HG03342 (cell line): ENCODE measurements around the gene SPPL3.
"Not testable (repeated sequence)": the region's sequence is repeated elsewhere in the genome, so short reads cannot be mapped to it uniquely, and the experiment has no call there.

Source experiments
- ATAC-seq: cut with Tn5 transposase; IDR thresholded peaks from one replicate; pipeline ENCODE4 v1.9.1; 2021; ENCODE audit warnings: mild to moderate bottlenecking, moderate library complexity; ENCODE audit not compliant: unreplicated experiment

The SPPL3 gene

DNA sequence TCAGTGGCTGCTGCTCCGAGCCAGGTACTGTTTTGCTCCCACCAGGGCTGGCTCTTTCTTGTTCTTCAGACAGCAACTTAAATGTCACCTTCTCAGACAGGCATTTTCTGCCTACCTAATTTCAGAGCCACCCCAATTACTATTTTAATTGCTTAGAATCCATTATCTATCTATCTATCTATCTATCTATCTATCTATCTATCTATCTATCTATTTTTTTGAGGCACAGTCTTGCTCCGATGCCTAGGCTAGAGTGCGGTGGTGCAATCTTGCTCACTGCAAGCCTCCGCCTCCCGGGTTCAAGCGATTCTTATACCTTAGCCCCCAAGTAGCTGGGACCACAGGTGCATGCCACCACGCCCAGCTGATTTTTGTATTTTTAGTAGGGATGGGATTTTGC, 58.5 kb downstream of the SPPL3 start:
- no peak for ATAC-seq

DNA sequence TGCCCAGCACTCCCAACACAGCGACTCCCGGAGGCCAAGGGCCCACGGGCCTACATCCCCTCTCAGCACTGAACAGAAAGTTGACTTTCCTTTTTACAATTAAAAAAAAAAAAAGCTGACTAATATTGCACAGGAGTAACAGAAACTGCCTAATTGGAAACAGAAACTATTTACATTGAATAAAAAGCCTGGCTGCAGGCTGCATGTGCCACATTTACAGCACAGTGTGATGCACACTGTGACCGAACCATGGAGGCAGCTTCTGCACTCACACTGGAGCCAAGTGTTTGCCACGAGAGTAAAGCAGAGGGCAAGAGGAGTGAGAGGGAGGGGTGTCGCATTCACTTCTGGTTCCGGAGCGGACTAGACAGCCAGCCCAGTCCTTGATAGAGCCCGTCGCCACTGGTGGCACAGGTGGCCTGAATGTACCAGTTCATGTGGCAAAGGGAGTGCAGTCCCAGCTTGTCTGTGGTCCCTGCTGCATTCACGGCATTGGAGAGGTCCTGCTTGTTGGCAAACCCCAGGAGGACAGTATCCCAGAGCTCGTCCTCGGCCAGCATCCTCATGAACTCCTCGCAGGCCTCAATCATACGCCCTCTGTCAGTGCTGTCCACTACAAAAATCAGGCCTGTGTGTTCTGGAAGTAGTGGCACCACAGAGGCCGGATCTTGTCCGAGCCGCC, 59.2 kb downstream of the SPPL3 start:
- no peak for ATAC-seq

DNA sequence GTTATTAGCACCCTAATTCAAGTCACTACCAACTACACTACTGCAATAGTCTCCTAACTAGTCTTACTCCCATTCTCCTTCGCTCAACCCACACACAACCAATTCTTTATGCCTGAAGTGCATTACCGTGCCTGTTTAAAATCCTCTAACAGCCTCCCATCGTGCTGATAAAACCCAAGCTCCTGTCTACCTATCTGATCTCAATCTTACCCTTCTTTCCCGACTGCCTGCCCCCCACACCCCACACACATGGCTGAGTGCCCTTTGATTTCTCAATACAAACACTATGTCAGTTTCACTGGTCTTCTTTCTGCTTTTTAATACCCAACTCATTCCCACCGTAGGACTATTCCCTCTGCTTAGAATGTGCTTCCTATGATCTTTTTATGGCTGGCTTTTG, 59.9 kb downstream of the SPPL3 start:
- ATAC-seq: no peak

DNA sequence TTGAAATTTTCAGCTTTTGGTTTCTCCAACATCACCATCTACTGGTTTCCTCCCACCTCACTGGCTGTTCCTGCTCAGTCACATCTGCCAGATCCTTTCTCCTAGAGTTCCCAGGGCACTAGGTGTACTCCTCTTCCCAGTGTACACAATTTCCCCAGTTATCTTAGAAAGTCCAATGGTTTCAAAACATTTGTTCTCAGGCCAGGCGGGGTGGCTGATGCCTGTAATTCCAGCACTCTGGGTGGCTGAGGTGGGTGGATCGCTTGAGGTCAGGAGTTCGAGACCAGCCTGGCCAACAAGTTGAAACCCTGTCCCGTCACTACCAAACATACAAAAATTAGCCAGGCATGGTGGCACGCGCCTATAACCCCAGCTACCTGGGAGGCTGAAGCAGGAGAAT, 60.7 kb downstream of the SPPL3 start:
- ATAC-seq: no peak

DNA sequence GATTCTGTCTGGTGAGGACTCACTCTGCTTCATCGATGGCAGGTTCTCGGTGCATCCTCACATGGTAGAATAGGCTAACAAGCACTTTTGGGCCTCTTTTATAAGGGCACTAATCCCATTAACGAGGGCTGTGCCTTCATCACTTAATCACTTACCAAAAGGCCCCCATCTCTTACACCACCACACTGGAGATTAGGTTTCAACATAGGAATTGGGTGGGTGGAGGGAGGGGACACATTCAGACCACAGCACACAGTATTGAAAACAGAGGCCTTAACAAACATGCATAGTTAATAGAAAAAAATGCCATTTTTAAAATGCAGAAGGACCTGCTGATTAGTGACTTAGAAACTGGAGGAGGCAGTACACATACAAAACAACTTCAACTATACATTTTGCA, 61.6 kb downstream of the SPPL3 start:
- no peak for ATAC-seq

DNA sequence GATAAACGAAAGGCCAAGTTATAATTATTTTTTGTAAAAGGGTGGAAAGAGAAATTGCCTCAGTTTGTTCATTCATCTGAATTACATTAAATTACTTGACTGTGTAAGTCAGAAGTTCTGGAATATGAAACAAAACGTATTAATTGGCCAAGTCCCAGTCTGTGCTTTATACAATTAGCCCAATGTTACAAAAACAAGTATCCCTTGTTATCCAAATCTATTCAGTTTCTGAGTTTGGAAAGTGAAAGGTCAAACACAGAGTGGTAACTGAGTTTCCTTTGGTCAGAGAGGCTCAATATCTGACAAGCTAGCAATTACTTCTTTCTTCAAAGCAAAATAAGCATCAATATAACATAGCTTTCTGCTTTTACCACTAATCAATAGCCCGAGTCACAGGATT, 62.6 kb downstream of the SPPL3 start:
- no peak for ATAC-seq

DNA sequence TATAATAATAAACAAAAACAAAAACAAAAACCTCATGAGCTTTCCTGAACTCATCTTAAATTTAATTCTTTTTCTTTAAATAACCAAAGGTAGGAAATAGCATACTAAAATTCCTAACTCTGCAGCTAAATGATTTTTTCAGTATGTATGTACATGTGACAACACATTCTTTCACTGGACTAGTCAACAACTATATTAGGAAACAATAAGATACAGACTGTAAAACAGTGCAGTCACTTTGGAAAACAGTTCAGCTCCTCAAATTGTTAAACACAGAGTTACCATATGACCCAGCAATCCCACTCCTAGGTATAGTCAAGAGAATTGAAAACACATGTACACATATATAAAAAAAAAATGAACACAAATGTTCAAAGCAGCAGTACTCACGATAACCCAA, 64.7 kb downstream of the SPPL3 start:
- no peak for ATAC-seq

DNA sequence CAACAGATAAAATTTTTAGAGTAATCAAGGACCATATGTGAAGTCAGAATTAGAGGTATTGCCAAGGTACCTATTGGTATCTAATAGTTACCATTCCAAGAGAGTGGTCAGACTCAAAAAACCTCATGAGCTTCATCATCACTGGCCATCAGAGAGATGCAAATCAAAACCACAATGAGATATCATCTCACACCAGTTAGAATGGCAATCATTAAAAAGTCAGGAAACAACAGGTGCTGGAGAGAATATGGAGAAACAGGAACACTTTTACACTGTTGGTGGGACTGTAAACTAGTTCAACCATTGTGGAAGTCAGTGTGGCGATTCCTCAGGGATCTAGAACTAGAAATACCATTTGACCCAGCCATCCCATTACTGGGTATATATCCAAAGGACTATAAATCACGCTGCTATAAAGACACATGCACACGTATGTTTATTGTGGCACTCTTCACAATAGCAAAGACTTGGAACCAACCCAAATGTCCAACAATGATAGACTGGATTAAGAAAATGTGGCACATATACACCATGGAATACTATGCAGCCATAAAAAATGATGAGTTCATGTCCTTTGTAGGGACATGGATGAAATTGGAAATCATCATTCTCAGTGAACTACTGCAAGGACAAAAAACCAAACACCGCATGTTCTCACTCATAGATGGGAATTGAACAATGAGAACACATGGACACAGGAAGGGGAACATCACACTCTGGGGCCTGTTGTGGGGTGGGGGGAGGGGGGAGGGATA, 65.4 kb downstream of the SPPL3 start:
- ATAC-seq: not testable (repeated sequence)

DNA sequence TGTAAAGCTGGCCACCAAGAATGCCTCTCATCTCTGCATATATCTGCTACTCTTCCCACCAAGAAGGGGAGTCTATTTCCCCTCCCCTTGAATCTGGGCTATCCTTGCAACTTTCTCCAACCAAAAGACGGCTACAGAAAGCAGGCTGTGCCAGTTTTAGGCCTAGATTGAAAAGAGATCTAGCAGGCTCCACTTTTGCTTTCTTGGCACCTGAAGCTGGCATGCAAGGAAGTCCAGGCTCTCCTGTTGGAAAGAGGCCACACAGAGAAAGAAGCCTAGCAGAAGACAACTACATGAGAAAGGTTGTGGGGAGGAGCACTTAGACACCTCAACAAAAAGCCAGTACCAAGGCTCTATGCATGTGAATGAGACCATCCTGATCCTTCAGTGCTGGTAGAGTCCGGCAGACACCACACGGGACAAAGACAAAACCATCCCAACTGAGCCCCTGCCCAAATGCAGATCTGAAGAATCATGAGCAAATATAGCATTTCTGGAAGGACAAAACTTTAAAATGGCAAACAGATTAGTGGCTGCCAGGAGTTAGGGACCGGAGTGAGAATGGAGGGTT, 68.0 kb downstream of the SPPL3 start:
- ATAC-seq: no peak

DNA sequence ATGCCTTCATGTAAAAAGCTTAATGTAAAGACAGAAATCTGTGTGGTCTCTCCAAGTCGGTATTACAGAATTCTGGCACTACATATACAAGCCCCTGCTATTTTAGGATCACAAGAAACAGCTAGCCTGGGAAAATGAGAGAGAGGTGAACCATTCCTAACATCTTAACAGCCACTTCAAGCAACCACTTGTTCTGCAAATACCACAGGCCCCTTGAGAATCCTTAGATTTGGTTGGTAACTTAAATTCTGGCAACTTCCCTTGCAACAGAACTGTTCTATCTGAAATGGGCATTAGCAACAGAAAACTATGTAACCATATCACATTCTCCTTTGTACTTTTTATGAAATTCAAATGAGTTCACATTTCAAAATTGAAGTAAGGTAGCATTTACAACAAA, 68.5 kb downstream of the SPPL3 start:
- no peak for ATAC-seq

DNA sequence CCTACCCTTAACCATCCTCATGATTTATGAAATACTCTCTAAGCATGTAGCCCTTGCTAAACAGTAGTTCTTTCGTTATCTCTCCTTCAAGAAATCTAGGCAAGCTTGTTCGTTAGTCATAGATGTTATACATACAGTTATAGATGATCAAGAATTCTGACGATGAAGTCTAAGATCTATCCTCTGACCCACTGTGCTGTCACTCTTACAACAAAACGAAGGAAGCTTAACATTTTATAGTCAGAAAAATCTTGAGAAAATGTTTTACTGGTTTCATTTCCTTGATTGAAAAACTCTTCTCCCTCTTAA, 68.9 kb downstream of the SPPL3 start:
- ATAC-seq: no peak

DNA sequence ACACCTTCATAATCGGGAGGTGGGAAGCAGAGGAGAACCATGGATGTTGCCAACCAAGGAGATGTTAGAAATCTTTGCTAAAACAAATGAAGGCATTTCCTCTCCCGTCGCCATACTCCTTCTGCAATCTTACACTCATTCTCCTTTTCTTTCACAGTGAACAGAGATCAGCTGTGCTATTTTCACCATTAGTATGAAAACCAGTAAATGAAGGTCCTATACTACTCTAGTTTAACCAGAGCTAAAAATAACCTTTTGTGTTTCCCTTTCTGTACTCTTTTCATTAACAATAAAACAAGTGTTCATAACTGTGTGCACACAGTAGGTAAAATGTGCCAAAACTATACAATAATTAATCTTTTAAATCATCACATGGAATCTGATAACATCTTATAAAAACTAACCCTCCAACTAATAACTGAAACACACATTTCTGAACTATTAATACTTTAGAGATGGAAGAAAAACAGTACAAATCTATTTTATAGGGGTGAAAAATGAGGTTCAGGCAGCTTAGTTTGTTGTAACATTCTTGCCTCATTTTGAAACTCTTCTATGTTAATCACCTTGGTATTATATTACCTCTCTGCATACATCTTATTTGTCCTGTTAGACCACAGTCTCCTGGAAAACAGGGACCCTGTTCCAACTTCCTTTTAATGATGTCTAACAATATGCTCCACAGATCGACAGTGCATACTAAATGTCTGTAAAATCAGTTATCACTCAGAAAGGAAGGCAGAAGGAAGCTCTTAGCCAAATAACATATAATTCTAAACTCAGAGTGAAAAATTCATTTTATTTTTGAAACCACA, 69.5 kb downstream of the SPPL3 start:
- no peak for ATAC-seq

DNA sequence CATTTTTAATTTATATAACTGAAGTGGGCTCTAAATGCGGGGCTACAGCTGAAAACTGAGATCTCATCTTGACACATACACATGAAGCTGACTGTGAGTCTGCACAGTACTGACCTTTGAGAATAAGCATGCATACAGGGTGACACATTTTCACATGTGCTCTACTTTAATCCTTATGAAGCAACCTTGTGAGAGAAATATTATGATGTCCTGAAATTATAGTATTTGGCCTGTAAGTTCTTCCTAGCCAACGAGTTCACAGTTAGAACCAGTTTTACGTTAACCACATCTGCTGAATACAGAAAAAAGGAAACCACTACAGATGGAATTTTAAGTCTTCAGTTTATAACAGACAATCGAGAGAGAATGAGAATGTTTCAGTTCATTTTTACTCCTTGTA, 70.3 kb downstream of the SPPL3 start:
- ATAC-seq: no peak

DNA sequence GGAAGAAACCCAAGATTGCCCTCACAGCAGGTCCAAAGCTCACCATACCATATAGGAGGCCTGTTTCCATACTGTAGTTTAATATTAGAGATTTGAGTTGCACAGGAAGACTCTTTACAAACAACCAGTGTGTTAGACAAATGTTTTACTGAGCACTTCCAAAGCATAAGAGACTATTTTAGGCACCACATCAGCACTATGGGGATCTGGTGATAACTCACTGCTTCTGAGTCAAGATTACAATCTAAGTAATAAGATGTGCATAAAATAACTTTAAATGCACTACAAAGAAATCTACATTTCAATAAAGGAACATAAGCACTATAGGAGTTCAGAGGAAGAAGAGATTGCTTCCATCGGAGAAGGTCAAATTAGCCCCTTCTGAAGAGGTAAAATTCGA, 71.4 kb downstream of the SPPL3 start:
- no peak for ATAC-seq

DNA sequence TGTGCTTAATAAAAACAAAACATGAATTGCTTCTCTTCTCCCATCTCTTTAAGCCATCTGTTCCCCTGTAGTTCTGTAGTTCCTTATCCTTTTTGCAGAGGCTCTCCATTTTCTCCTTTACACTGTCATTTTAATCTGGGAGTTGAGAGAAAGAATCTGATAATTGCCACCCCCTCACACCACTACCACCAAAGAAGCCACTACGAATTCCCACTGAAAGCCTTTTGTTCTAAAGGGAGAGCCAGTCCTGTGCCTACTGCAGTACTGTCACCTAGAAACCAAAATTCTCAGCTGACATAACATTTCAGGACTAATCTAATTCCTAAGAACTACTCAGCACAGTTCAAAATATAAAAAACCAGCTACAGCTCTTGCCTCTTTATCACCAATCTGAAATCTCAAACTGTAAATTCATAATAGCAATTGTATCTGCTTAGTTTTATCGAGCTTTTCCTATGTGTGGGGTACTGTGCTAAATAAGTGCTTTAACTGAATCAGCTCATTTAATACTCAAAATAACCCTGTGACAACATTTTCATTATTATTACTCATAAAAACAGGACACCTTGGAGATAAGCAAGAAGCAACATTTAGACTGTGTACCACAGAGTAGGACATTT, 72.4 kb downstream of the SPPL3 start:
- no peak for ATAC-seq

DNA sequence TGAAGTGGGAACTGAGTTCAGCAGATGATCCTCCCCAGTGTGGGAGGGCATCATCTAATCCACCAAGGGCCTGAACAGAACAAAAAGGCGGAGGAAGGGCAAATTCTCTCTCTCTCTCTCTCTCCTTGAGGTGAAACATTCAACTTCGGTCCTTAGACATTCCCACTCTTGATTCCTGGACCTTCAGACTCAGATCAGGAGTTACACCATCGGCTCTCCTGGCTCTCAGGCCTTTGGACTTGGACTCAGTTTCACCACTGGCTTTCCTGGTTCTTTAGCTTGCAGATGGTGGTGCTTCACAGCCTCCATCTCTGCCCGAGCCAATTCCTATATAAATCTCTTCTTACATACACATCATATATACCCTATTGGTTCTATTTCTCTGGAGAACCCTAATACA, 73.2 kb downstream of the SPPL3 start:
- no peak for ATAC-seq

DNA sequence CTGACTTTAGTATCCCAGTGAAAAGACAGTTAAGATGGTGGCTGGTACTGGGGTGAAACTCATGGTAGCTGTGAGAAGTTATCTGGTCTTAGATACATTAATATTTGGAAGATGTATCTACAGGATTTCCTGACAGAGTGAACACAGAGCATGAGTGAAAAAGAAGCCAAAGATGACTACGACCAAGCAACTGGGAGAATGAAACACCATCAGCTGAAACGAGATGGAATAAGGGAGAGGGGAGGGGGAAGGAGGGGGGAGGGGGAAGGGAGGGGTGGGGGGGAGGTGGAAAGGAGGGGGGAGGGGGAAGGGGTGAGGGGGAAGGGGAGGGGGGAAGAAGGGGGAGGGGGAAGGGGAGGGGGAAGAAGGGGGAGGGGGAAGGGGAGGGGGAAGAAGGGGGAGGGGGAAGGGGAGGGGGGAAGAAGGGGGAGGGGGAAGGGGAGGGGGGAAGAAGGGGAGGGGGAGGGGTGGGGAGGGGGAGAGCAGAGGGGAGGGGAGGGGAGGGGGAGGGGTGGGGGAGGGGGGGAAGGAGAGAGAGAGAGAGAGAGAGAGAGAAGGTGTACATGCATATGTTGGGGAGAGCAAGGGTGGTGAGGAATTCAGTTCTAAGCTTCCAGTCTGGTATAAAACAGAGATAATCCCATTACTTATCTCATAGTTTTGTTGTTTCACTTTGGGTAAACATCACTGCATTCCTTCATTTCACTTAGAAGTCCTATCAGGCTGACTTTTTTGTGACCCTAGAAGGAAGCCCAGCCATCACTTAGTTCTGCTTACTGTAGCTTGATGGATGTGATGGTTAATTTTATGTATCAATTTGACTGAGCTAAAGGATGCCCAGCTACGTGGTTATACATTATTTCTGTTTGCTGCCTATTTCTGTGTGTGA, 73.9 kb downstream of the SPPL3 start:
- no peak for ATAC-seq

DNA sequence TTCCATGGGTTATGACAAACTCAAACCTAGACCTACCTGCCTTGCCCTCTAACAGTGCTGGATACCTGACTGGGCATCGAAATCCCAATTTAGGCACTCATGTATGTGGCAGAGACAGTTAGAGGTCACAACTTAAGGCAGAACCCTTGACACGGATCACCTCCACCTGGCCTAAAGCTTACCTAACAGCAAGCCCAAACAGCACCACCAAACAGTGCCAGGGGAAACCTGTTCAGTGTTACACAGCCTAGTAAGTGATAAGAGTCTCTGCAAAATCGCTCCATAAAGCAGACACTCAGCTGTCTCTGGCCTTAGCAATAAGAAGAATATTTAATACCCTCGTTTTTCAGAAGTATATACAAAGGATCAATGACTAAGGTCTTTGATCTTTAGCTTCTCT, 77.8 kb downstream of the SPPL3 start:
- ATAC-seq: no peak

DNA sequence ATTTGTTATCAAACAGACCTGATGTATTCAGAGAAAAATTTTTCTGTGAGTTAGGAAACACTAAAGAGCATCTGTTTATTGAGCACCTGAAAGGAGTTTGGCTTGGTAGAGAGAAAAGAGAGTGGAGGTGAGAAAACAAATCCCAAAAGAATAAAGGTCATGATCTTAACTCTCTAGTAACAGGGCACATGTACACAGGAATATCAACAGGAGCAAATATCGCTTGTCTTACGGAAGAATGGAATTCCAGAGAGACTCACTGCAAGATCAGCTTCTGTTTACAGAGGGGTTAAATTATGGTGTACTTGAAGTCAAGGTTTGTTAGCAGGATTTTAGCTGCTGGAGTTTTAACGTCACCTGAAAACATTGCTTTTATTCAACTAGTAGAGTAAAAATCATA, 78.8 kb downstream of the SPPL3 start:
- ATAC-seq: no peak

DNA sequence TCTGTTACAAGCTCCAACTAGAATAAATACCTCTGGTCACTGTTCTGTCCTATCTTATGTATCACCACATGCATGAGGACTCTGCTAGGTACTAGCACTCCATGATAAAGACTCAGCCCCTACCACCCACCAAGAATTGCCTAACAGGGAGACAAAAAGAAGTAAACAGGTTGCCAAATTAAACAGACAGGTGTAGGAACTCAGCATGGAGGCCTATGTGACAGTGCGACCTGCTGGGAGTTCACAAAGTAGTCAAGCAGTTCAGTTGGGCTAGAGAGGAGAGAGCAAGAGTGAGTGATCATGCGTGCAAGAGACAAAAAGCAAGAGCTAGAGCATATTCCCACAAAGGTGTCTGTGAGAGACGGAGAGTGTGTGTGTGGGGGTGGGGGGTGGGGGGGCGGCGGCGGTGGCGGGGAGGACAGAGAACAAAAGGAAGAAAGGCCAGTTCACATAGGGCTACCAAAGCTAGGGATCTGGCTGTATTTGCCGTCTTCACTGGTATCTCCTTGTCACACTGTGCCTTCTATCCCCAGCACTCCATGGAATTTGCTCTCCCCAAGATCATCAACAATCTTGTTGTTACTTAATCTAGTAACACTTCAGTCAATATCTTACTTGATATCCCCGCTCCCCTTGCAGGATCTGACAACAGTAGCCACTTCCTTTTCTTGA, 81.2 kb downstream of the SPPL3 start:
- ATAC-seq: no peak
